K562 (cell line): ENCODE results near the gene ERFL. TPM values are rescaled to one million over a fixed set of nuclear protein-coding genes. Genes with fewer than 3 reads are reported as not detected.
A peak's percentile ranks its signal among the peaks of the same experiment; 100 is the strongest.
"Not testable (repeated sequence)": the region's sequence is repeated elsewhere in the genome, so short reads cannot be mapped to it uniquely, and the experiment has no call there.

Experiments used
- ATAC-seq: fragments of 200-7000 bp; cut with Tn5 transposase; 3 replicates; pipeline ENCODE4 v1.9.1; 2020; ENCODE audit warnings: moderate library complexity
- BruUV-seq: library from RNA; stranded (reverse); fragments of 400-500 nt; replicated peaks from 2 replicates; lab custom pipeline; 2021; lab: Mats Ljungman, UMichigan
- CTCF ChIA-PET: fragments of 300-600 bp; formaldehyde crosslinking; extraction: SDS; loops from one replicate; lab custom pipeline; 2021; ENCODE audit warnings: low intra/inter-chr PET ratio; lab: Yijun Ruan, JAX
- POLR2A ChIA-PET: fragments of 300-600, 350-650 bp; sonication (Branson Sonifier 250); formaldehyde crosslinking; extraction: SDS; loops from one replicate; lab custom pipeline; 2021; ENCODE audit warnings: antibody characterized with exemption, inconsistent platforms; lab: Yijun Ruan, JAX
- DNase-seq, 4 experiments: peaks; one replicate each; pipeline versions ENCODE4 v3.0.0 to v3.0.0-alpha.2; 2011 to 2018; ENCODE audit warnings: low spot score in 3 of 4, mixed read lengths in 3 of 4; ENCODE audit errors: extremely low read depth in 1 of 4
- FAIRE-seq: peaks from 2 replicates; lab custom pipeline; 2011; peaks lifted over from hg19 to GRCh38; lab: Jason Lieb, UNC
- H2AFZ ChIP-seq: 2 replicates; pipeline ENCODE4 v1.6.0; 2011; ENCODE audit warnings: low read depth, low read length, control low read depth, inconsistent platforms
- H3K27ac ChIP-seq: fragments of 200-600 bp; 3 replicates; pipeline ENCODE4 v1.8.0; 2011; ENCODE audit warnings: low read depth, mild to moderate bottlenecking, control low read depth, inconsistent platforms, low read length, moderate library complexity, mixed read lengths; ENCODE audit errors: extremely low read depth
- H3K27me3 ChIP-seq, 2 experiments: fragments of 300-600 bp in 1 of 2; 2 replicates in 1 of 2; 3 replicates in 1 of 2; pipeline versions ENCODE4 v1.6.0 to v1.8.0; 2011; ENCODE audit warnings: inconsistent platforms in 2 of 2, low read length in 2 of 2, mild to moderate bottlenecking in 1 of 2, mixed read lengths in 1 of 2, moderate library complexity in 1 of 2; ENCODE audit not compliant: control insufficient read depth in 2 of 2, insufficient read depth in 2 of 2
- H3K36me3 ChIP-seq: fragments of 300-600 bp; 3 replicates; pipeline ENCODE4 v1.8.0; 2011; ENCODE audit warnings: mild to moderate bottlenecking, low read length, inconsistent platforms; ENCODE audit not compliant: control insufficient read depth, insufficient read depth
- H3K4me1 ChIP-seq, 2 experiments: fragments of 200-600 bp in 1 of 2; replicated peaks in 1 of 2; 2 replicates in 1 of 2; 3 replicates in 1 of 2; pipeline versions ENCODE4 v1.5.1 to v1.8.0; 2011; ENCODE audit warnings: inconsistent platforms in 2 of 2, low read length in 2 of 2, mild to moderate bottlenecking in 1 of 2, mixed read lengths in 1 of 2, moderate library complexity in 1 of 2; ENCODE audit not compliant: control insufficient read depth in 2 of 2, insufficient read depth in 2 of 2
- H3K4me2 ChIP-seq: 2 replicates; pipeline ENCODE4 v1.6.1; 2011; ENCODE audit warnings: low read length, control low read depth, inconsistent platforms, mixed read lengths; ENCODE audit not compliant: insufficient read depth
- H3K4me3 ChIP-seq: fragments of 200-600 bp; sonication (generic), shearing (Covaris generic); 2 replicates; pipeline ENCODE4 v1.5.1; 2016; ENCODE audit warnings: control low read depth, inconsistent platforms
- H3K79me2 ChIP-seq: fragments of 200-600 bp; 3 replicates; pipeline ENCODE4 v1.8.0; 2011; ENCODE audit warnings: low read length, inconsistent platforms; ENCODE audit not compliant: control insufficient read depth, insufficient read depth
- H3K9ac ChIP-seq, 2 experiments: 2 replicates each; pipeline versions ENCODE4 v1.6.0 to v1.6.1; 2011; ENCODE audit warnings: low read depth in 2 of 2, low read length in 2 of 2, control low read depth in 1 of 2, inconsistent platforms in 1 of 2, mild to moderate bottlenecking in 1 of 2, mixed read lengths in 1 of 2; ENCODE audit not compliant: insufficient read depth in 1 of 2
- H3K9me1 ChIP-seq: one replicate; pipeline ENCODE4 v1.6.0; 2011; ENCODE audit warnings: inconsistent platforms, mild to moderate bottlenecking, low read length, moderate library complexity; ENCODE audit not compliant: control insufficient read depth, insufficient read depth
- H3K9me3 ChIP-seq: replicated peaks from 2 replicates; pipeline ENCODE4 v1.5.1; 2011; ENCODE audit warnings: low read depth, low read length, inconsistent platforms; ENCODE audit not compliant: control insufficient read depth, insufficient read depth
- H4K20me1 ChIP-seq: replicated peaks from 2 replicates; pipeline ENCODE4 v1.6.1; 2011; ENCODE audit warnings: low read length, inconsistent platforms, mixed read lengths; ENCODE audit not compliant: control insufficient read depth, insufficient read depth
- CEBPB ChIP-seq: fragments of 450-650 bp; IDR thresholded peaks from 2 replicates; pipeline ENCODE4 v1.6.1; 2016; ENCODE audit warnings: missing genetic modification characterization, missing compliant biosample characterization
- EZH2 ChIP-seq: IDR thresholded peaks from 2 replicates; pipeline ENCODE4 v1.6.1; 2012; ENCODE audit warnings: low read depth, mild to moderate bottlenecking, inconsistent platforms, low read length, borderline replicate concordance
- TEAD2 ChIP-seq: fragments of 450-650 bp; IDR thresholded peaks from 2 replicates; pipeline ENCODE4 v1.6.1; 2016; ENCODE audit warnings: missing genetic modification characterization, control low read depth, missing compliant biosample characterization
- WGBS: fragments of 100-300 bp; shearing (Covaris generic); methylation state at CpG from one replicate; pipeline ENCODE4 v1.1.6; 2016; ENCODE audit warnings: low coverage, mixed read lengths; ENCODE audit not compliant: insufficient coverage; ENCODE audit errors: missing lambda C conversion rate; 5-methylcytosine and 5-hydroxymethylcytosine counted together
- in situ Hi-C: fragments of 300-500 bp; cut with MboI; formaldehyde crosslinking; loops from 4 replicates; pipeline ENCODE4 v1.15.0; 2018; ENCODE audit warnings: inconsistent platforms, mixed read lengths
- intact Hi-C: fragments of 100-400 bp; cut with micrococcal nuclease; formaldehyde crosslinking; loops from 2 replicates; pipeline ENCODE4 v1.14.2; 2022
- polyA plus RNA-seq, 8 experiments: library from polyadenylated mRNA; depleted of rRNA in 4 of 8; stranded (reverse) in 5 of 8; unstranded in 3 of 8; fragments of >200 nt; fragmentation: Nextera tagmentation in 2 of 8; fragmentation: Illumina TruSeq in 1 of 8; extraction: Ambion mirVana in 2 of 8; extraction: Trizol in 1 of 8; gene quantifications; 2 replicates each; pipeline versions ENCODE4 v1.2.1 to v1.2.3, GENCODE V29; 2011 to 2014; ENCODE audit warnings: inconsistent platforms in 1 of 8, missing spikeins in 1 of 8
- total RNA-seq, 7 experiments: library from RNA; depleted of rRNA in 6 of 7; stranded (reverse); fragments of >200 nt in 6 of 7; fragmentation: Illumina TruSeq in 2 of 7; extraction: Trizol in 2 of 7; gene quantifications; 2 replicates each; pipeline versions ENCODE4 v1.2.1 to v1.2.3, GENCODE V29; 2011 to 2021; ENCODE audit warnings: low replicate concordance in 1 of 7
- TF ChIP-seq, protein P1 (sequence below): fragments of 150-350 bp; conservative IDR thresholded peaks from 2 replicates; pipeline ENCODE4 v1.6.1; 2014; ENCODE audit warnings: low read length

ERFL gene
- total and polyA plus RNA-seq, 9 of the 15 experiments (the other 6 are each of a cell fraction or from before 2014, with no cell fraction given), result 0.07 to 0.75 (median 0.32) TPM; not detected in 4

DNA sequence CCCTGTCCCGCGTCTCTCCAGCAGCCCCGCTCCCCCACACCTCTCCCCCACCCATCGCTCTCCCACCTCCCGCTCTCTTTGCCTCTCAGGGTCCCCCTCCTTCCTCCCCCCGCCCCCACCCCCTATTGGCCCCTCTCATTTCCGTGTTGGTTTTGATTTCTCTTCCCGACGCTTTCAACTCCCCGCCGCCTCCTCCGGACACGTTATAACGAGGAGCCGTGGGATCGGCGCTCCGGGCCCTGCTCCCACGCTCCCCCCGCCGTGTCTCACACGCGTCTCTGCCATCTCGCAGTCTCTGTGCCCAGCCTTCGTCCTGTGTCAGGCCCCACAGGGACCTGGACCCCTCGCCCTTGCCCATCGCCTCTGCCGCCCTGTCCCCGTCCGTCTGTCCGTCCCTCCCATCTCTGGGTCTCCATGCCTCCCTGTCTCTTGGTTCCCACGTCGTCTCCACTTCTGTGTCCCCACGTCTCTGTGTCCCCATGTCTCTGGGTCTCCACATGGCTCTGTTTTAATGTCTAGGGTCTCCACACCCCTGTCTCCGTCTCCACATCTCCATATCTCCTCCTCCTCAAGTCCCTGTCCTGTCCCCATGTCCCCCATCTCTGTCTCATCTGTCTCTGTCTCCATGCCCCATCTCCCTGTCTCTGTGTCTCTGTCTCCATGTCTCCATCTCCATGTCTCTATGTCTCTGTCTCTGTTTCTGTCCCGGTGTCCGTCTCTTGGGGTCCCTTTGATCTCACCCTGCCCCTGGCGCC is 13.1 kb downstream of the ERFL start:
- ChIA-PET CTCF (no interaction called here), POLR2A (no interaction called here)
- Histone ChIP-seq H3K9me3 (no peaks in the 10 kb centered on the region), H3K36me3 (no peaks in the 10 kb centered on the region), H3K9ac (no peak overlapping the region), H3K4me1 (peaks cover 0 to 26% of the 10 kb centered on the region in 2 experiments; a peak in 2 of 5 replicates), H3K4me2 (no peak overlapping the region), H3K27me3 (peaks cover 32 to 69% of the 10 kb centered on the region in 2 experiments), H2AFZ (no peak overlapping the region), H3K4me3 (no peak overlapping the region), H3K27ac (no peak overlapping the region), H3K9me1 (no peaks in the 10 kb centered on the region), H4K20me1 (peaks cover 29% of the 10 kb centered on the region; the same call in 1 of the 2 replicates), H3K79me2 (no peaks in the 10 kb centered on the region)
- in situ Hi-C loops (no loop called here), intact Hi-C loops (no loop called here)
- 4% methylated on average over 30 of the region's 38 CpGs for WGBS
- BruUV-seq, result no TSS peak
- TF ChIP-seq, protein P1, sequence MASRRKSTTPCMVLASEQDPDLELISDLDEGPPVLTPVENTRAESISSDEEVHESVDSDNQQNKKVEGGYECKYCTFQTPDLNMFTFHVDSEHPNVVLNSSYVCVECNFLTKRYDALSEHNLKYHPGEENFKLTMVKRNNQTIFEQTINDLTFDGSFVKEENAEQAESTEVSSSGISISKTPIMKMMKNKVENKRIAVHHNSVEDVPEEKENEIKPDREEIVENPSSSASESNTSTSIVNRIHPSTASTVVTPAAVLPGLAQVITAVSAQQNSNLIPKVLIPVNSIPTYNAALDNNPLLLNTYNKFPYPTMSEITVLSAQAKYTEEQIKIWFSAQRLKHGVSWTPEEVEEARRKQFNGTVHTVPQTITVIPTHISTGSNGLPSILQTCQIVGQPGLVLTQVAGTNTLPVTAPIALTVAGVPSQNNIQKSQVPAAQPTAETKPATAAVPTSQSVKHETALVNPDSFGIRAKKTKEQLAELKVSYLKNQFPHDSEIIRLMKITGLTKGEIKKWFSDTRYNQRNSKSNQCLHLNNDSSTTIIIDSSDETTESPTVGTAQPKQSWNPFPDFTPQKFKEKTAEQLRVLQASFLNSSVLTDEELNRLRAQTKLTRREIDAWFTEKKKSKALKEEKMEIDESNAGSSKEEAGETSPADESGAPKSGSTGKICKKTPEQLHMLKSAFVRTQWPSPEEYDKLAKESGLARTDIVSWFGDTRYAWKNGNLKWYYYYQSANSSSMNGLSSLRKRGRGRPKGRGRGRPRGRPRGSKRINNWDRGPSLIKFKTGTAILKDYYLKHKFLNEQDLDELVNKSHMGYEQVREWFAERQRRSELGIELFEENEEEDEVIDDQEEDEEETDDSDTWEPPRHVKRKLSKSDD, result no peak
- no peak for TF ChIP-seq TEAD2
- TF ChIP-seq EZH2, result peak; percentile 89; the same call in 1 of the 2 replicates
- no peak for TF ChIP-seq CEBPB (tag)
- no peak for ATAC-seq
- FAIRE-seq, result no peak
- DNase-seq, result no peak

DNA sequence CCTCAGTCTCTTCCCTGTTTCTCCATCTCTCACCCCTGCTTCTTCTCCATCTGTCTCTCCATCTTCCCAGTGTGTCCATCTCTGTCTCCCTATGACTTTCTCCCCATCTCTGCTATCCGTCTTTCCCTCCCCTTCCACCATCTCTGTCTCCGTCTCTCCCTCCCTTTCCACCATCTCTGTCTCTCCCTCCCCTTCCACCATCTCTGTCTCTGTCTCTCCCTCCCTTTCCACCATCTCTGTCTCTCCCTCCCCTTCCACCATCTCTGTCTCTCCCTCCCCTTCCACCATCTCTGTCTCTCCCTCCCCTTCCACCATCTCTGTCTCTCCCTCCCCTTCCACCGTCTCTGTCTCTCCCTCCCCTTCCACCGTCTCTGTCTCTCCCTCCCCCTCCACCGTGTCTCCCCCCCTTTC is 13.8 kb downstream of the ERFL start:
- FAIRE-seq, H3K79me2 ChIP-seq, H3K27ac ChIP-seq, H3K4me3 ChIP-seq, H3K9me3 ChIP-seq, BruUV-seq, ATAC-seq, H3K9ac ChIP-seq, H3K36me3 ChIP-seq, intact Hi-C loops, in situ Hi-C loops, H3K4me2 ChIP-seq, DNase-seq, CTCF ChIA-PET, H2AFZ ChIP-seq, POLR2A ChIA-PET, H3K9me1 ChIP-seq: not testable (repeated sequence)
- H3K27me3 ChIP-seq, result peaks cover 32 to 67% of the 10 kb centered on the region in 2 experiments
- WGBS, result no CpG with 5 or more reads among the region's 5 CpGs
- peaks cover 0 to 26% of the 10 kb centered on the region in 2 experiments; a peak in 2 of 5 replicates for H3K4me1 ChIP-seq
- H4K20me1 ChIP-seq, result peaks cover 29% of the 10 kb centered on the region; the same call in 1 of the 2 replicates
